ENCODE data around the gene ABHD12B.

The ABHD12B gene

DNA sequence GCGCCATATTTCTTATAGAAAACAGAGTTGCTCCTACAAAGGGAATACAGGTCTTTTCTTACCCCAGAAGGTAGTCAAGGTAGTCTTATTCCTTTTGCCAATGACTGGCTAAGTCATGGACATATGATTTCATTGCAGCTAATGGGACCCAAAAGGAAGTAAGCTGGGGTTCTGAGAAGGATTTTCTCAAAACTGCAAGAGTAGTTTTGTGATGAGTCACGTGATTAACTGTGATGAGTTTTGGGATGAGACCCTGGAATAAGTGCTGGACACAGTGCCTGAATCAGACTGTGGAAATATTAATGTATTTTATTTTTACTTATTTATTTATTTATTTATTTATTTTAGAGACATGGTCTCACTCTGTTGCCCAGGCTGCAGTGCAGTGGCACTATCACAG lies 27.5 kb upstream of the ABHD12B start:
- H3K9me3 ChIP-seq (ENCODE audit: insufficient read depth, low read length) = no peaks in the 10 kb centered on the region

DNA sequence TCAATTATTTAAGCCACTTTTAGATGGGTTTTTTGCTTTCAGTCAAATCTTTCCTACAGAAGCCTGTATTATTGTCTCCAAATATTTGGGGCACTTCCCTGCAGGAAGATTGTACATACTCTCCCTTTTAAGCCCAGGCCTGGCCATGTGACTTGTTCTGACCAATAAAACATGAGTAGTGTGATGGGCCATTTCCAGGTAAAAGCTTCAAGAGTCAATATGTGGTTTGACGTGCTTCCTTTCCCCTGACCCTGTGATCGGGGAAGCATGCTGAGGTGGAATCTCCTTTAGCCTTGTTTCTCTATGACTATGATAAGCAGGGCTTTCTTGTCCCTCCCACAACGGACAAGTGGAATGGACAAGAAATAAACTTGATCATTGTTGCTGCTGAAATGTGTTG lies 26.7 kb upstream of the ABHD12B start:
- no peak for DNase-seq (ENCODE audit: low read depth, low spot score)
- Histone ChIP-seq H3K9ac (ENCODE audit: insufficient read length, low read depth) (no peak overlapping the region), H3K36me3 (ENCODE audit: insufficient read depth, insufficient read length, low read length) (no peaks in the 10 kb centered on the region), H3K4me1 (ENCODE audit: insufficient read depth, insufficient read length) (no peaks in the 10 kb centered on the region), H3K4me3 (ENCODE audit: insufficient read length, low read depth) (no peak overlapping the region), H3K27me3 (ENCODE audit: insufficient read depth, insufficient read length) (no peaks in the 10 kb centered on the region), H3K9me3 (ENCODE audit: insufficient read depth, low read length) (no peaks in the 10 kb centered on the region)
- no peak for TF ChIP-seq YY1 (IDR thresholded peaks at IDR 0.05; ENCODE audit: insufficient read depth, insufficient read length)
- TF ChIP-seq SUZ12 (IDR thresholded peaks at IDR 0.05; ENCODE audit: extremely low read depth, insufficient read depth, insufficient read length) = no peak
- TF ChIP-seq ZNF274 (IDR thresholded peaks at IDR 0.05; ENCODE audit: low read depth, low read length) = no peak

More for the DNA sequence above, 27.5 kb upstream of the ABHD12B start:
- Histone ChIP-seq H3K36me3 (ENCODE audit: insufficient read depth, insufficient read length, low read length) (no peaks in the 10 kb centered on the region), H3K4me1 (ENCODE audit: insufficient read depth, insufficient read length) (no peaks in the 10 kb centered on the region), H3K9ac (ENCODE audit: insufficient read length, low read depth) (no peak overlapping the region), H3K27me3 (ENCODE audit: insufficient read depth, insufficient read length) (no peaks in the 10 kb centered on the region), H3K4me3 (ENCODE audit: insufficient read length, low read depth) (no peak overlapping the region)
- no peak for TF ChIP-seq ZNF274 (IDR thresholded peaks at IDR 0.05; ENCODE audit: low read depth, low read length)
- TF ChIP-seq SUZ12 (IDR thresholded peaks at IDR 0.05; ENCODE audit: extremely low read depth, insufficient read depth, insufficient read length) = no peak
- TF ChIP-seq YY1 (IDR thresholded peaks at IDR 0.05; ENCODE audit: insufficient read depth, insufficient read length) = no peak
- DNase-seq (ENCODE audit: low read depth, low spot score) = no peak

DNA sequence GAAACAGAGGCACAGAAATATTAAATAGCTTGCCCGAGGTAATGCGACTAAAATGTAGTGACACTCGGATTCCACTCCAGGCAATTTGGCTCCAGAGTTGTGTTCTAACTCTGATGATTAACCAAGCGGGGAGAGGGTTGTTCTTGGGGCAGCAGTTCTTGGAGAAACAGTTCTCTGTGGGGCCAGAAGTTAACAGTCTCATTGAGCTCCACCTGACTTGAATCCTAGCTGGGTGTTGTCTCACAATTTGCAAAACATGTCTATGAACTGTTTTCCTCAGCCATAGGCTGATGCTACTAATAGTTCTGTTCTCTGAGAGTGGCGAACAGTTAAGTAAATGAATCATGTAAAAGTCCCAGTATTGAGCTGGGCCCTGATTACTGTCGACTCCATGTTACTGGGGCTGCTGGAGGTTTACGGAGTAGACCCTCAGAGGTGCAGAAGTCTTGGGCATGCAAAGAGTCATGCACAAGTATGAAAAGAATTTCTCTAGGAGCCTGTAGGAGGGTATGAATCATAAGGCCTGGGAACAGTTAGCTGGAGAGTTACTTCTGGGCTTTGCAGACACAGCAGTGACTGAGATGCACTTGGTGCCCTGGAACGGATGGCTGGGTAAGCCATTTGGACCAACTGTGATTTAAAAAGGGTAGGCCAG lies 25.5 kb upstream of the ABHD12B start:
- H3K4me3 ChIP-seq (ENCODE audit: insufficient read length, low read depth) = no peak overlapping the region
- H3K9ac ChIP-seq (ENCODE audit: insufficient read length, low read depth) = no peak overlapping the region
- DNase-seq (ENCODE audit: low read depth, low spot score) = no peak
- H3K9me3 ChIP-seq (ENCODE audit: insufficient read depth, low read length) = no peaks in the 10 kb centered on the region
- no peaks in the 10 kb centered on the region for H3K4me1 ChIP-seq (ENCODE audit: insufficient read depth, insufficient read length)
- H3K36me3 ChIP-seq (ENCODE audit: insufficient read depth, insufficient read length, low read length) = no peaks in the 10 kb centered on the region
- no peaks in the 10 kb centered on the region for H3K27me3 ChIP-seq (ENCODE audit: insufficient read depth, insufficient read length)
- TF ChIP-seq ZNF274 (IDR thresholded peaks at IDR 0.05; ENCODE audit: low read depth, low read length) (no peak), SUZ12 (IDR thresholded peaks at IDR 0.05; ENCODE audit: extremely low read depth, insufficient read depth, insufficient read length) (no peak), YY1 (IDR thresholded peaks at IDR 0.05; ENCODE audit: insufficient read depth, insufficient read length) (no peak)

DNA sequence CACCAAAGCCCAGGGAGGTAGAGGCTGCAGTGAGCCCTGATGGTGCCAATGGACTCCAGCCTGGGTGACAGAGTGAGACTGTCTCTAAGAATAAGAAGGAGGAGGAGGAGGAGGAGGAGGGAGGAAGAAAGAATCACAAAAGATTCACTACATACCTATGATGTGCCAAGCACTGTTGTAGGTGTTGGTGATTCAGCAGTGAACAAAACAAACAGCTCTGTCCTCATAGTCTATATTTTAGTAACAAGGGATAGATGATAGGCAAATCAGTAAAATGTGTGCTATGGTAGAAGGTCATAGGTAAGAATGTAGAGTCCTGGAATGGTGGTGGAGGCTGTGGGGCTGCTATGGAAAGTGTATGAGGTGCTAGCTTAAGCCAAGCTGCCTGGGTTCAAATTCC lies 18.0 kb upstream of the ABHD12B start:
- no peaks in the 10 kb centered on the region for H3K9me3 ChIP-seq (ENCODE audit: insufficient read depth, low read length)
- no peak overlapping the region for H3K4me3 ChIP-seq (ENCODE audit: insufficient read length, low read depth)
- TF ChIP-seq ZNF274 (IDR thresholded peaks at IDR 0.05; ENCODE audit: low read depth, low read length) = no peak
- TF ChIP-seq YY1 (IDR thresholded peaks at IDR 0.05; ENCODE audit: insufficient read depth, insufficient read length) = no peak
- no peak for TF ChIP-seq SUZ12 (IDR thresholded peaks at IDR 0.05; ENCODE audit: extremely low read depth, insufficient read depth, insufficient read length)
- no peaks in the 10 kb centered on the region for H3K36me3 ChIP-seq (ENCODE audit: insufficient read depth, insufficient read length, low read length)
- H3K9ac ChIP-seq (ENCODE audit: insufficient read length, low read depth) = no peak overlapping the region
- no peak for DNase-seq (ENCODE audit: low read depth, low spot score)
- no peaks in the 10 kb centered on the region for H3K27me3 ChIP-seq (ENCODE audit: insufficient read depth, insufficient read length)
- no peaks in the 10 kb centered on the region for H3K4me1 ChIP-seq (ENCODE audit: insufficient read depth, insufficient read length)

DNA sequence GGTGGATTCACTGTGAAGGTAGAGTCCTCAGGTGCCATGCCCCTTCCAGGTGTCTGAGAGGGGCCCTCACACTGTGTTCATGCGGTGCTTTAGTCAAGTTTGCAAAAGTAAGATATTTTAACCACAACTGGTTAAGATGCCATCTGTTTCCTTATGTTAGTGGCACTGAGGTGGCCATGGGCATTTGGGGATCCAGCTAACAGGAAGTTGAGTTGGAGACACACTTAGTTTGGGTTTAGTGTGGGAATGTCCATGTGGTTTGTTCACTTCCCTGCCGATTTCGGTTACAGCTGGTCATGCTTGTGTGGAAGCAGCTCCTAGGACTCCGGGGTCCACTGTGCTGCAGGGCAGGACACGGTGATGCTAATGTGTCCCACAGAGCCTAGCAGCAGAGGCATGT lies 17.3 kb upstream of the ABHD12B start:
- H3K36me3 ChIP-seq (ENCODE audit: insufficient read depth, insufficient read length, low read length) = no peaks in the 10 kb centered on the region
- no peaks in the 10 kb centered on the region for H3K9me3 ChIP-seq (ENCODE audit: insufficient read depth, low read length)
- TF ChIP-seq YY1 (IDR thresholded peaks at IDR 0.05; ENCODE audit: insufficient read depth, insufficient read length) = no peak
- TF ChIP-seq ZNF274 (IDR thresholded peaks at IDR 0.05; ENCODE audit: low read depth, low read length) = no peak
- DNase-seq (ENCODE audit: low read depth, low spot score) = no peak
- no peak overlapping the region for H3K4me3 ChIP-seq (ENCODE audit: insufficient read length, low read depth)
- peaks cover 2% of the 10 kb centered on the region for H3K4me1 ChIP-seq (ENCODE audit: insufficient read depth, insufficient read length)
- no peaks in the 10 kb centered on the region for H3K27me3 ChIP-seq (ENCODE audit: insufficient read depth, insufficient read length)
- no peak overlapping the region for H3K9ac ChIP-seq (ENCODE audit: insufficient read length, low read depth)

DNA sequence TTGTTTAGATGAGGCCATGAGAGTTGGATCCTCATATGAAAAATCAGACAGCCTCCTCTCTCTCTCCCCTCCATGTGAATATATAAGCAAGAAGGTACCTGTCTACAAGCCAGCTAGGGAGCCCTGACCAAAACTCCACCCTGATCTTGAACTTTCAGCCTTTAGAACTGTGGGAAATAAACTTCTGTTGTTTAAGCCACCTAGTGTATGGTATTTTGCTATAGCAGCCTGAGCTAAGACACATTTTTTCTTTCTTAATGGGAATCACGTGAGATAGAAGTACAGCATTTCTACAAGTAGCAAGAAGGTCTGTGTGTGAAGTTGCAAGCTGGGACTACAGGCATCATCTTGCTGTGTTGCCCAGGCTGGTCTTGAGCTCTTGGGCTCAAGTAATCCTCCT lies 16.3 kb upstream of the ABHD12B start:
- TF ChIP-seq YY1 (IDR thresholded peaks at IDR 0.05; ENCODE audit: insufficient read depth, insufficient read length) (no peak), SUZ12 (IDR thresholded peaks at IDR 0.05; ENCODE audit: extremely low read depth, insufficient read depth, insufficient read length) (no peak), ZNF274 (IDR thresholded peaks at IDR 0.05; ENCODE audit: low read depth, low read length) (no peak)
- H3K4me3 ChIP-seq (ENCODE audit: insufficient read length, low read depth) = no peak overlapping the region
- H3K36me3 ChIP-seq (ENCODE audit: insufficient read depth, insufficient read length, low read length) = no peaks in the 10 kb centered on the region
- DNase-seq (ENCODE audit: low read depth, low spot score) = no peak
- H3K9ac ChIP-seq (ENCODE audit: insufficient read length, low read depth) = no peak overlapping the region
- no peaks in the 10 kb centered on the region for H3K27me3 ChIP-seq (ENCODE audit: insufficient read depth, insufficient read length)
- peaks cover 4% of the 10 kb centered on the region for H3K4me1 ChIP-seq (ENCODE audit: insufficient read depth, insufficient read length)
- H3K9me3 ChIP-seq (ENCODE audit: insufficient read depth, low read length) = no peaks in the 10 kb centered on the region

DNA sequence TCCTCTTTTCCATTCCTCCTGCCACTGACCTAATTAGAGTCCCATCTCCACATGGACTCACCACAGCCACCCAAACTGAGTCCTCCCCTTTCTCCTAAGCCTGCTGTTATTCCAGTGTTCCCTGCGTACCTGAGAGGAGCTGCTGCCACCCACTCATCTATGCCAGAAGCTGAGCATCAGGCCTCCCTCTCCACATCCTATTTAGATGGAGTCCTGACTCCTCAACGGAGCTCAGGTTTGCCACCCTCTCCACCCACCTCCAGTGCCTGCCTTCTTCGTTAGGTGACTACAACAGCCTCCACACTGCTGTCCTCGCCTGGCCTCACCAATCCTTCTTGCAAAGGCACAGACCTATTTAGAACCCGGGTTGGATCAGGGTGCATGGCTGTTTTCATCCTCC lies 15.2 kb upstream of the ABHD12B start:
- no peak overlapping the region for H3K9ac ChIP-seq (ENCODE audit: insufficient read length, low read depth)
- TF ChIP-seq ZNF274 (IDR thresholded peaks at IDR 0.05; ENCODE audit: low read depth, low read length) = no peak
- no peak for TF ChIP-seq SUZ12 (IDR thresholded peaks at IDR 0.05; ENCODE audit: extremely low read depth, insufficient read depth, insufficient read length)
- TF ChIP-seq YY1 (IDR thresholded peaks at IDR 0.05; ENCODE audit: insufficient read depth, insufficient read length) = no peak
- H3K27me3 ChIP-seq (ENCODE audit: insufficient read depth, insufficient read length) = no peaks in the 10 kb centered on the region
- no peak for DNase-seq (ENCODE audit: low read depth, low spot score)
- H3K36me3 ChIP-seq (ENCODE audit: insufficient read depth, insufficient read length, low read length) = no peaks in the 10 kb centered on the region
- peaks cover 4% of the 10 kb centered on the region for H3K4me1 ChIP-seq (ENCODE audit: insufficient read depth, insufficient read length)
- H3K4me3 ChIP-seq (ENCODE audit: insufficient read length, low read depth) = no peak overlapping the region
- H3K9me3 ChIP-seq (ENCODE audit: insufficient read depth, low read length) = no peaks in the 10 kb centered on the region

Data from NT2/D1 (cell line).